ENCODE data around the gene PLAGL1. TPM values are rescaled to one million over a fixed set of nuclear protein-coding genes. Genes with fewer than 3 reads are reported as not detected.
"Not testable (repeated sequence)": the region's sequence is repeated elsewhere in the genome, so short reads cannot be mapped to it uniquely, and the experiment has no call there.

Gene PLAGL1
- polyA plus RNA-seq, 1 donor: 126 TPM

DNA sequence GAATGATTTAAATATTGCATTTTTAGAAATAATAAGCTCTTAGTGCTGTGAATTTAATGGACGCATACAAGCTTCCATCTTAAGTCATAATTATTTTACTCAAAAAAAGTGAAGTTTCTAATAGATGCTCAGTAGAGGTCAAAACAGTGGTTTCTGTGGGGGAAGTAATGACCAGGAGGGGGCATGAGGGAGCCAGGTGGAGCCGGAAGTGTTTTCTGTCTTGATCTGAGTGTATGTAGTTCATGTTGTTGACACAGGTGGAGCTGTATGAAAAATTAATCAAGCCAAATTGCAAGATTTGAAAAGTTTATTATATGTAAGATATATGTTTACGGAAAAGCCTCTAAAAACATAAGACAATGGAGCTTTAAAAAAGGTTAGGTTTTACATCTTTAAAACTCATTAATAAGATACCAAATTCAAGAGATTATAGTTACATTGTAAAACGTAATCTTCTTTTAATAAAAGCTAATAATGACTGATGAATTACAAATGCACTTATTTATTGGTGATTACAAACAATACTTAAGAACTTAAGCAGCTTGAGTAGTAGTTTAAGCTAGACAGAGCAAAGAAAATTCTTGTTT, 68.0 kb downstream of the PLAGL1 start:
- Histone ChIP-seq H3K36me3 (ENCODE audit: control insufficient read depth, insufficient read depth, low read length) (no peaks in the 10 kb centered on the region), H3K27ac (ENCODE audit: low read length) (no peak overlapping the region), H3K27me3 (ENCODE audit: control insufficient read depth, insufficient read depth, low read length) (no peaks in the 10 kb centered on the region), H3K4me3 (ENCODE audit: low read length) (no peak overlapping the region), H3K4me1 (ENCODE audit: control insufficient read depth, insufficient read depth, low read length) (peaks cover 6% of the 10 kb centered on the region), H3K9me3 (ENCODE audit: control insufficient read depth, low read depth, low read length) (no peaks in the 10 kb centered on the region)
- WGBS (ENCODE audit: insufficient coverage, low lambda C conversion rate): 100% methylated on average over 1 of the region's 4 CpGs
- peak; percentile 42 to 49 for DNase-seq

DNA sequence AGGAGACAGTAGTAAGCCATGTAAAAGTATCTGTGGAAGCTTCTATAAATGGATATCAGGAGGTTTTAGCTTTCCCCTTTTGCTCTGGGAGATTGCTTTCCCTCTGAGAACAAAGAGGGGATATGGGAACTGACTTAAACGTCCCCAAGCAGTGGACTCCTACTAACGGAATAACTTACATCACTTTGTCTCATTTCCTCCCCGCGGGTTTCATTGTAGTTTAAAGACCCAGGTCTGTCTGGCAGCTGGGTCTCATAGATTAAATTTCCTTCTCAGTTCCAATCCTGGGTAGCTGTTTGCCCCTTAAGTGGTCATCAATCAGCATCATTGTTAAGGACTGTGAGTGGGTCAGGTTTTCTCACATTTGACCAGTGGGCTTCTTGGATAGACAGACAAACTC, 68.7 kb downstream of the PLAGL1 start:
- Histone ChIP-seq H3K27ac (ENCODE audit: low read length) (no peak overlapping the region), H3K9me3 (ENCODE audit: control insufficient read depth, low read depth, low read length) (no peaks in the 10 kb centered on the region), H3K4me1 (ENCODE audit: control insufficient read depth, insufficient read depth, low read length) (peaks cover 6% of the 10 kb centered on the region), H3K36me3 (ENCODE audit: control insufficient read depth, insufficient read depth, low read length) (no peaks in the 10 kb centered on the region), H3K4me3 (ENCODE audit: low read length) (no peak overlapping the region), H3K27me3 (ENCODE audit: control insufficient read depth, insufficient read depth, low read length) (no peaks in the 10 kb centered on the region)
- no peak for DNase-seq
- no CpG with 5 or more reads among the region's 4 CpGs for WGBS (ENCODE audit: insufficient coverage, low lambda C conversion rate)

DNA sequence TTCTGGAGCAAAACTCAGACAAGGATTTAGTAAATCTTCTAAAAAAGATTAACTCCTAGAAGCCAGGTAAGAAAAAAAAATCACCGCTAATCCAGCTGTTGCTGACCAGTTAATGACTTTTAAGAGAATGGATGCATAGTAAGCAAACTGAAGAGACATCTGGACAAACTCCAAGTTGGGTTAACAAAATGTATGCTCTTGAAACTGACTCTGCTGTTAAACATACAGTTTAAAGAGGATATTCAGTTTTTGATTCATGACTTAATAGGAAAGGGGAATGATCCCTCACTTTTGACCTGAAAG, 70.4 kb downstream of the PLAGL1 start:
- no CpG with 5 or more reads among the region's 1 CpG for WGBS (ENCODE audit: insufficient coverage, low lambda C conversion rate)
- Histone ChIP-seq H3K9me3 (ENCODE audit: control insufficient read depth, low read depth, low read length) (peaks cover 5% of the 10 kb centered on the region), H3K27me3 (ENCODE audit: control insufficient read depth, insufficient read depth, low read length) (no peaks in the 10 kb centered on the region), H3K4me1 (ENCODE audit: control insufficient read depth, insufficient read depth, low read length) (peaks cover 6% of the 10 kb centered on the region), H3K36me3 (ENCODE audit: control insufficient read depth, insufficient read depth, low read length) (no peaks in the 10 kb centered on the region), H3K4me3 (ENCODE audit: low read length) (no peak overlapping the region), H3K27ac (ENCODE audit: low read length) (no peak overlapping the region)
- DNase-seq: no peak

DNA sequence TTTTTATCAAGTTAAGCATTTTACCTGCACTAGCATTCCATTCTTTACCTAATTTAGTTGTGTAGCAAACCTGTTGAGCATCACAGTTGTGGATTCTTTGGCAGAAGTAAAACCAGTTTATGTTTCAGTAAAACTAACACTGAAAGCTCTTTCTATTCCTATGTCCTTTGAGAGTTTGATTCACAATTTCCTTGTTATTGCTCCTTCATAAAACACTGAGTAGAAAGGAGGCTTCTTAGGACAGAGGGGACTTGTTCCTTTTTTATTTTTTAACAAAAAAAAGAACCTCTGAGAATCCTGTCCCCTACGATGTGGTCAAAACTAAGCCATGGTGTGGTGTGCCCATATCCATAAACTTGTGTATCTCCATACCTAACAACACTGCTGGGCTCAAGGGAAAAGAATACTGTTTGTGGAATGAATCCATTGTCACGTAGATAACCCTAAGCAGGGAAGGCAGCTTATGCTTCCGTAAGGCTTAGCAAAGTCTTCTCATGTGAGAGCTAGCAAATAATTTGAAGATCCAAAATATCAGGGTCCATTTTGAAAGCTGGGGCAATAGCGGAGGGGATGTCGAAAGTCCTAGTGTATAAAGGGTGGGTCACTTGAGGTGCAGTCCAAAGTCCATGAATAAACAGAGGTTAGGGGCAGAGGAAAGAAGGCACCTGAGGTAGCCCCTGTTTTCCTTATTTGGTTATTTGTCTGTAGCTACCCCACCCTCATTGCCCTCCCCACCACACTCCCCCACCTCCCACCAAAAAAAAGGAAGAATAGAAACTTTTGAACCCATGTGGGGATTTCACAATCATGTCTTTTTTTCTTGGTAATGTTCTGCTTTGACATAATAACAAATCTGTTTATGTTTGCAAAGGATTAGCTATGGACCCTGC, 71.0 kb downstream of the PLAGL1 start:
- H3K27ac ChIP-seq (ENCODE audit: low read length): no peak overlapping the region
- no peak overlapping the region for H3K4me3 ChIP-seq (ENCODE audit: low read length)
- peaks cover 5% of the 10 kb centered on the region for H3K9me3 ChIP-seq (ENCODE audit: control insufficient read depth, low read depth, low read length)
- no peak for DNase-seq
- WGBS (ENCODE audit: insufficient coverage, low lambda C conversion rate): 20% methylated on average over 1 of the region's 5 CpGs
- no peaks in the 10 kb centered on the region for H3K27me3 ChIP-seq (ENCODE audit: control insufficient read depth, insufficient read depth, low read length)
- no peaks in the 10 kb centered on the region for H3K36me3 ChIP-seq (ENCODE audit: control insufficient read depth, insufficient read depth, low read length)
- peaks cover 6% of the 10 kb centered on the region for H3K4me1 ChIP-seq (ENCODE audit: control insufficient read depth, insufficient read depth, low read length)

DNA sequence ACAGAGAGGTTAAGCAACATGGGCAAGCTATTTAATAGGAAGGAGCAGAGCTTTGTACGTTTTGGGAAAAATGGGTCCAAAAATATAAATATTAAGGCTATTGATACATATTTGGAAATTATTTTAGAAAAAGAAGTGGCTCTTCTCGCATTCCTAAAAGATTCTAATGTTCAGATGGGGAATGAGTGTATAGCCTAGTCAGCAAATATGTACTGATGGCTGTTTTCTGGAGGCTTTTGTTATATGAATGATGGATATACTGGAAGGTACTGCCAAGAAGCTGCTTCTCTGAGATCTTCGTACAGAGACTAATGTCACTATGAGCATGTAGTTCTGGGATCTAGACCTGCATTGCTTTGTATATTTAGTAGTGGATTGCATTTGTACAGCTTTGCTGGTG, 71.7 kb downstream of the PLAGL1 start:
- H3K4me3 ChIP-seq (ENCODE audit: low read length): no peak overlapping the region
- DNase-seq: no peak
- H3K27me3 ChIP-seq (ENCODE audit: control insufficient read depth, insufficient read depth, low read length): no peaks in the 10 kb centered on the region
- WGBS (ENCODE audit: insufficient coverage, low lambda C conversion rate): 100% methylated on average over 2 of the region's 3 CpGs
- H3K36me3 ChIP-seq (ENCODE audit: control insufficient read depth, insufficient read depth, low read length): no peaks in the 10 kb centered on the region
- peaks cover 6% of the 10 kb centered on the region for H3K4me1 ChIP-seq (ENCODE audit: control insufficient read depth, insufficient read depth, low read length)
- peaks cover 7% of the 10 kb centered on the region for H3K9me3 ChIP-seq (ENCODE audit: control insufficient read depth, low read depth, low read length)
- no peak overlapping the region for H3K27ac ChIP-seq (ENCODE audit: low read length)

DNA sequence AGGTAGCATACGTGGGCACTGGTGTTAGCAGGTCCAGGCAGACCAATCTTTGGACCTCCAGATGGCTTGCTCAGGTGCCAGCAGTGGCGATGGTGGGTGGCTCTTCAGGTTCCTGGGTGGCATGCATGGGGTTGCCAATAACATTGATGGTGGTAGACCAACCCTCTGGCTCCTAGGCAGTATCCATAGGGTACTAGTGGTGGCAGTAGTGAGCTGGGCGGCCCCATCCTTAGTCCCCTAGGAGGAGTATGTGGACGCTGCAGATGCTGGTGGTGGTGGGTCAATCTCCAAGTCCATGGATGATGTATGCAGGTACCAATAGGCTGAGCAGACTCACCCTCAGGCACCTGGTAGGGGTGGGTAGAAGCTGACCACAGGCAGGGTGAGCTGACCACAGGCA, 73.2 kb downstream of the PLAGL1 start:
- no peak overlapping the region for H3K4me3 ChIP-seq (ENCODE audit: low read length)
- no peak overlapping the region for H3K27ac ChIP-seq (ENCODE audit: low read length)
- DNase-seq: no peak
- no peaks in the 10 kb centered on the region for H3K36me3 ChIP-seq (ENCODE audit: control insufficient read depth, insufficient read depth, low read length)
- H3K27me3 ChIP-seq (ENCODE audit: control insufficient read depth, insufficient read depth, low read length): no peaks in the 10 kb centered on the region
- WGBS (ENCODE audit: insufficient coverage, low lambda C conversion rate): no CpG with 5 or more reads among the region's 4 CpGs
- peaks cover 6% of the 10 kb centered on the region for H3K4me1 ChIP-seq (ENCODE audit: control insufficient read depth, insufficient read depth, low read length)
- peaks cover 7% of the 10 kb centered on the region for H3K9me3 ChIP-seq (ENCODE audit: control insufficient read depth, low read depth, low read length)

DNA sequence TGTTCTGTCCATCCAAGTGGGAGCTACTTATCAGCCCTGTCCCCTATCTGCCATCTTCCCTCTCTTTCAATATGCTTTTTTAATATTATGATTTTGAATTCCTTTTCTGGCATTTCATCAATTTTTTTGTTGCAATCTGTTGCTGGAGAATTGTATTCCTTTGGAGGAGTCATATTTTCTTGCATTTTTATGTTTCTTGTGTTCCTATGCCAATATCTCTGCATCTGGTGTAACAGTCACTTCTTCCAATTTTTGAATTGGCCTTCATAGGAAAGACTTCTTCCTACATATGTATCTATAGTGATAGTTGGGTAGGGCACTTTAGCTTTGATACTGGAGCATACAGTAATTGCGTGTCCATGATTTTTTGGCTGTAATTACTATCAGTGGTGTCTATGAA, 73.7 kb downstream of the PLAGL1 start:
- no peak for DNase-seq
- WGBS (ENCODE audit: insufficient coverage, low lambda C conversion rate): no CpG with 5 or more reads among the region's 1 CpG

DNA sequence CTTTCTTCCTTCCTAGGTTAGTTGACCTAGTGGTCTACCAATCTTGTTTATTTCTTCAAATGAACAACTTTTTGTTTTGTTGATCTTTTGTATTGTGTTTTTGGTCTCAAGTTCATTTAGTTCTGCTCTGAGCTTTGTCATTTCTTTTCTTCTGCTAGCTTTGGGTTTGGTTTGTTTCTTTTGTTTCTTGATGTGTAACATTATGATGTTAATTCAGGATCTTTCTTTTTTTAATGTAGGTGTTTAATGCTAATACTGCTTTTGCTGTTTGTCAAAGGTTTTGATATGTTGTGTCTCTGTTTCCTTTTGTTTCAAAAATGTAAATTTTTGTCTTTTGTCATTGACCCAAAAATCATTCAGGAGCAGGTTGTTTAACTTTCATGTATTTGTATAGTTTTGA, 78.1 kb downstream of the PLAGL1 start:
- Histone ChIP-seq H3K27ac (ENCODE audit: low read length) (no peak overlapping the region), H3K4me1 (ENCODE audit: control insufficient read depth, insufficient read depth, low read length) (no peaks in the 10 kb centered on the region), H3K9me3 (ENCODE audit: control insufficient read depth, low read depth, low read length) (peaks cover 7% of the 10 kb centered on the region), H3K4me3 (ENCODE audit: low read length) (no peak overlapping the region), H3K36me3 (ENCODE audit: control insufficient read depth, insufficient read depth, low read length) (no peaks in the 10 kb centered on the region), H3K27me3 (ENCODE audit: control insufficient read depth, insufficient read depth, low read length) (no peaks in the 10 kb centered on the region)
- no peak for DNase-seq

More for the DNA sequence above, 73.7 kb downstream of the PLAGL1 start:
- H3K4me1 ChIP-seq (ENCODE audit: control insufficient read depth, insufficient read depth, low read length): peaks cover 6% of the 10 kb centered on the region
- H3K27ac ChIP-seq (ENCODE audit: low read length): no peak overlapping the region
- no peaks in the 10 kb centered on the region for H3K27me3 ChIP-seq (ENCODE audit: control insufficient read depth, insufficient read depth, low read length)
- H3K4me3 ChIP-seq (ENCODE audit: low read length): no peak overlapping the region
- peaks cover 7% of the 10 kb centered on the region for H3K9me3 ChIP-seq (ENCODE audit: control insufficient read depth, low read depth, low read length)
- no peaks in the 10 kb centered on the region for H3K36me3 ChIP-seq (ENCODE audit: control insufficient read depth, insufficient read depth, low read length)

DNA sequence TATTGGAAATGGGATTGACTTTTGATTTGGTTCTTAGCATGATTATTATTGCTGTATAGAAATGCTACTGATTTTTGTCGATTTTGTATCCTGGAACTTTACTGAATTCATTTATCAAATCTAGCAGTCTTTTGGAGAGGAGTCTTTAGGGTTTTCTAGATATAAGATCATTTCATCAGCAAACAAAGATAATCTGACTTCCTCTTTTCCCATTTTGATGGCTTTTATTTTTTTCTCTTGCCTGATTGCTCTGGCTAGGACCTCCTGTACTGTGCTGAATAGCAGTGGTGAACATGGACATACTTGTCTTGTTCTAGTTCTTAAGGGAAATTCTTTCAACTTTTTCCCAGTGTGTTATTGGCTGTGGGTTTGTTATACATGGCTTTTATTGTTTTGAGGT, 79.2 kb downstream of the PLAGL1 start:
- Histone ChIP-seq H3K27ac (ENCODE audit: low read length) (no peak overlapping the region), H3K4me3 (ENCODE audit: low read length) (no peak overlapping the region), H3K36me3 (ENCODE audit: control insufficient read depth, insufficient read depth, low read length) (no peaks in the 10 kb centered on the region), H3K27me3 (ENCODE audit: control insufficient read depth, insufficient read depth, low read length) (no peaks in the 10 kb centered on the region), H3K9me3 (ENCODE audit: control insufficient read depth, low read depth, low read length) (peaks cover 7% of the 10 kb centered on the region), H3K4me1 (ENCODE audit: control insufficient read depth, insufficient read depth, low read length) (no peaks in the 10 kb centered on the region)
- no peak for DNase-seq
- no CpG with 5 or more reads among the region's 1 CpG for WGBS (ENCODE audit: insufficient coverage, low lambda C conversion rate)

DNA sequence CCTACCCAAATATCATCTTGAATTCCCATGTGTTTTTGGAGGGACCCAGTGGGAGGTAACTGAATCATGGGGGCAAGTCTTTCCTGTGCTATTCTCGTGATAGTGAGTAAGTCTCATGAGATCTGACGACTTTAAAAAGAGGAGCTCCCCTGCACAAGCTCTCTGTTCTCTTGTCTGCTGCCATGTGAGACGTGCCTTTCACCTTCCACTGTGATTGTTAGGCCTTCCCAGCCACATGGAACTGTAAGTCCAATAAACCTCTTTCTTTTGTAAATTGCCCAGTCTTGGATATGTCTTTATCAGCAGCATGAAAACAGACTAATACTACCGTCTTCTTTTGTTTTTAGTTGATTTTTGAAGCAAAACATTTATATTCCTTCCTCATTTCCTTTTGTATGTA, 91.0 kb downstream of the PLAGL1 start:
- WGBS (ENCODE audit: insufficient coverage, low lambda C conversion rate): 88% methylated on average over 3 of the region's 4 CpGs
- H3K4me3 ChIP-seq (ENCODE audit: low read length); H3K4me1 ChIP-seq (ENCODE audit: control insufficient read depth, insufficient read depth, low read length); H3K9me3 ChIP-seq (ENCODE audit: control insufficient read depth, low read depth, low read length); H3K36me3 ChIP-seq (ENCODE audit: control insufficient read depth, insufficient read depth, low read length); DNase-seq; H3K27me3 ChIP-seq (ENCODE audit: control insufficient read depth, insufficient read depth, low read length); H3K27ac ChIP-seq (ENCODE audit: low read length): not testable (repeated sequence)

DNA sequence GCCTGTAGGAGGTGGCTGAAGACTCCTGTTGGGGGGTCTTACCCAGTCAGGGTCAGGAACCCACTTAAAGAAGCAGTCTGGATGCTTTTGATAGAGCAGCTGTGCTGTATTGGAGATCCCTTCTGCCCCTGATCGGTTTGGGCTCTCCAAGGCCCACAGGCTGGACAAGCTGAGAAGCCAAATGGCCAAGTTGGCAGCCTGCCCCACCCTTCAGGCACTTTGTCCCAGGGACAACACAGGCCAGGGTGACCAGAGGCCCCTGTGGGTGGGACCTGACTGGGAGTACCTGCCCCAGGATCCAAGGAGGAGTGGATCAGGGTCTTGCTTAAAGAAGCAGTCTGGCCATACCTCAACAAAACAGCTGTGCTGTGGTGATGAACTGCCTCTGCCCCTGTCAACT, 95.4 kb downstream of the PLAGL1 start:
- Histone ChIP-seq H3K4me1 (ENCODE audit: control insufficient read depth, insufficient read depth, low read length) (no peaks in the 10 kb centered on the region), H3K36me3 (ENCODE audit: control insufficient read depth, insufficient read depth, low read length) (no peaks in the 10 kb centered on the region), H3K27ac (ENCODE audit: low read length) (no peak overlapping the region), H3K27me3 (ENCODE audit: control insufficient read depth, insufficient read depth, low read length) (no peaks in the 10 kb centered on the region), H3K4me3 (ENCODE audit: low read length) (no peak overlapping the region), H3K9me3 (ENCODE audit: control insufficient read depth, low read depth, low read length) (peaks cover 4% of the 10 kb centered on the region)
- no peak for DNase-seq
- no CpG with 5 or more reads among the region's 1 CpG for WGBS (ENCODE audit: insufficient coverage, low lambda C conversion rate)
